ENCODE measurements around the gene GLRX3.

Gene GLRX3

GRCh38 chr10:130137659-130138478 is 1.7 kb downstream of the GLRX3 start:
- in situ Hi-C loops (cut with HindIII; ENCODE audit: low sequenced_read_pairs) = no loop called here

DNA sequence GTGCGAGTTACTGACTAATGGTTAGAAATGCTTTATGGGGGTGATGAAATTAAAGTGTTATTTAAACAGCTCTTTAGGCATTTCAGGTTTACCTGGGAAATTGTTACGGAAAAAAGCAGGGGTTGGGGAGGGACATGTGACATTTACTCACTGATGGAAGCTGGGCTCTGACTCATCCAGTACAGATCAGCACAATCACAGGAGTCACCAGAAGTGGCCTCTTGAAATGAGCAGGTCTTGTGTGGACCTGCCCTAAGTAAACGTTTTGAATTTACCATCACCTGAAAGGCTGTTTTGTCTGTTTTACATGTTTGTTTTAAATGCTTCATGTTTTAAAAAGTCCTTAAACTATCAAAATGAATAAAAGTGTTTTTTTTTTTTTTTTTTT is 2.3 kb downstream of the GLRX3 start:
- in situ Hi-C loops (cut with HindIII; ENCODE audit: low sequenced_read_pairs) = no loop called here

DNA sequence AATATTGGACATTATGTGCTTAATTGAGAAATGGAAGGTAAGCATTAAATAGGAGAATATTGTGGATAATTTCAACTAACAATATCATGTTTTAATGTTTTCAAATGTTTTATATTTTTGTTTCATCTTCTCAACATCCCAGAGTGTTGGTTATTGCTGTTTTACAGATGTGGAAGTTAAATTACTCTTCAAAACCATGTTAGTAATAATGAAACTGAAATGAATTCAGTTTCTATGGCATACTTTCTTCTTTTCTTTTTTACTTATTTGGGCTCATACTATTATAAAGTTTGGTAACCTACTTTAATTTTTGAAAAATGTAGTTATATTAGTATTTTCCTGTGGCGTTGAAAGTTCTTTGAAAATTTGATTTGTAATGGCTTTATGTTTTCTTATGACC is 4.2 kb downstream of the GLRX3 start:
- in situ Hi-C loops (cut with HindIII; ENCODE audit: low sequenced_read_pairs) = no loop called here

DNA sequence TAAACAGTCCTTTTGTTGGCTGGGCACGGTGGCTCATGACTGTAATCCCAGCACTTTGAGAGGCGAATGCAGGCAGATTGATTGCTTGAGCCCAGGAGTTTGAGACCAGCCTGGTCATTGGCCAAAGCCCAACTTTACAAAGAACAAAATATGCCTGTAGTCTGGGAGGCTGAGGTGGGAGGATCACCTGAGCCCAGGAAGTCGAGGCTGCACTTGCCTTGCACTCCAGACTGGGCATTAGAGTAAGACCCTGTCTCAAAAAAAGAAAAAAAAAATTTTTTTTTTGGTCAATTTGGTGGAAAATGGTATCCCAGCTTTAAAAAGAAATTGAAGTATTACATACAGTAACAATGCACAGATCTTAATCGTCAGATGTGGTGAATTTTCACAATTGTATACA is 4.8 kb downstream of the GLRX3 start:
- in situ Hi-C loops (cut with HindIII; ENCODE audit: low sequenced_read_pairs) = no loop called here

DNA sequence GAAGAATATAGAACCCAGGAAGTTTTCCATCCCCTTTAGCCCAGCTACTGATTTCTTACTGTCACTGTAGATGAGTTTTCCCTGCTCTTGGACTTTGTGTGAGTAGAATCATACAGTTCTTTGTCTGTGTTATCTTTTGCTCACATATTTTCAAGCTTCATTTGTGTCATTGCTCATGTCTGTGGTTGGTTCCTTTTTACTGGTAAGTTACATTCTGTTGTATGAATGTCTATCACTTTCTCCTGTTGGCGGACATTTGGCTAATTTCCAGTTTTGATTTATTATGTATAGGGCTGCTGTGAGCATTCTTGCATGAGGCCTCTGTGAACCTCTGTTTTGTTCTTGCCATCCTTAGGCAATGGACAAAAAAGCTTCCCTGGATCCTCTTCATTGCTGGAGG is 5.3 kb downstream of the GLRX3 start:
- in situ Hi-C loops (cut with HindIII; ENCODE audit: low sequenced_read_pairs) = no loop called here

DNA sequence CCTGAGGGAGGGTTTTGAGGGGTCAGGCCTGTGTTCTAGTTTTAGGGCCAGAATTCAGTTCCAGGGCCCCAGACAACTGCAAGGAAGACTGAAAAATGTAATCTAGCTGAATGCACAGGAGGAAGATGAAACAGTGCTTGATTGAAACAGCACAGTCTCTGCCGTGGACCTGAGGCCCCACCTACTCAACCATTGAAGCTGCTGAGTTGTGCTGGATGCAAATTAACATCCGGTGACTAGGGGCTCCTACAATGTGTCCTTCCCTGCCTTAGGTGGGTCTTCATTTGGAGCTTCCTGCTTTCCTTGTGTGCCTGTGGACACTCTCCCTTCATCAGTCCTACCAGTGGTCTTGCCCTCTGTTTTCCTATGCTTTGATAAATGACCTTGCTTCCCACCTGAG is 5.7 kb downstream of the GLRX3 start:
- in situ Hi-C loops (cut with HindIII; ENCODE audit: low sequenced_read_pairs) = no loop called here

GRCh38 chr10:130146042-130146441 is 9.9 kb downstream of the GLRX3 start:
- in situ Hi-C loops (cut with HindIII; ENCODE audit: low sequenced_read_pairs) = no loop called here

- in situ Hi-C loops (cut with HindIII; ENCODE audit: low sequenced_read_pairs) = no loop called here
Measured at GRCh38 chr10:130159192-130159794, 23.1 kb downstream of the GLRX3 start.

DNA sequence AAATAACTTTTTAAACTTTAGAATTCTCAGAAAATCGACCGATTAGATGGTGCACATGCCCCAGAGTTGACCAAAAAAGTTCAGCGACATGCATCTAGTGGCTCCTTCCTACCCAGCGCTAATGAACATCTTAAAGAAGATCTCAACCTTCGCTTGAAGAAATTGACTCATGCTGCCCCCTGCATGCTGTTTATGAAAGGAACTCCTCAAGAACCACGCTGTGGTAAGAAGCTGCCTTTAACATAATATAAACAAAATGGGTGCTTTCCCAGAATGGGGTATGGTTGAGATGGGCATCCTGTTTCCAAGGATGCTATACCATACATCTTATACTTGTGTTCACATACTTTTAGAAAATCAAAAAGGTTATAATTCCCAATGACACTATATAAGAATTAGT is 24.6 kb downstream of the GLRX3 start:
- in situ Hi-C loops (cut with HindIII; ENCODE audit: low sequenced_read_pairs) = no loop called here

DNA sequence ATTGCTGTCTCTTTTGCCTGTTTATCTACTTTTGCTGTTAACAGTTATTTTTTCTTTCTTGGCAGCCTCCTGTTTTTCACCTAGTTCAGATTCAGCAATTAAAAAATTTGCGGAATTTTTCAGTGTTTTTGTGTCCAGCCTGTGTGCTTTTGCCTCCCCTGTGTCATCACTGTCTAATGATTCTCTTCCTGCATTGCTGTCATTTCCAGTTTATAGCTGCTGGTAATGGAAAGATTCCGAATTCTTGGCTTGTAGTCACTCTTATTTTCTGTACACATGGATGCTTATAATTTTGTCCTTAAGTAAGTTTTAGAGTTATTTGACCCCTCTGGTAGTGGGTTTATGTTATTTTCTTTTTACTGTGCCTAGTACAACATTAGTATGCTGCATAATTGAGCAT is 25.1 kb downstream of the GLRX3 start:
- in situ Hi-C loops (cut with HindIII; ENCODE audit: low sequenced_read_pairs) = no loop called here

DNA sequence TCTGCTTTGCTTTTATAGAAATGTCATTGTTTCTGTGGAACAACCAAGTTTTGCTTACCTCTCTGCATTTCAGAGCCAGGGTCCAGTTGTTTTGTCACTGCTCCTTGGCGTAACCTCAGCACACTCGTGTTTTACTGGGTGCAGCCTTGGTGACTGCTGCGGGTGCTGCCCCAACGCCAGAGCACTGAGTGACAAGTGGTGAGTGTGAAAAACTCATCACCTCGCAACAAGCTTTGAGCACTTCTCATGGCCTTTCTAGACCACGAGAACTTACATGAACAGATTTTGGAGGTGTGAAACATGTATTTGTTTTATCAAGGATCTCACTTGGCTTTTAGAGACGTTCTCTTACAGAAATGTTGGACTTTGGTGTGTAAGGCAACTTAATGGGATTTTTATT is 31.0 kb downstream of the GLRX3 start:
- in situ Hi-C loops (cut with HindIII; ENCODE audit: low sequenced_read_pairs) = no loop called here

GRCh38 chr10:130167707-130168106 is 31.5 kb downstream of the GLRX3 start:
- in situ Hi-C loops (cut with HindIII; ENCODE audit: low sequenced_read_pairs) = no loop called here

DNA sequence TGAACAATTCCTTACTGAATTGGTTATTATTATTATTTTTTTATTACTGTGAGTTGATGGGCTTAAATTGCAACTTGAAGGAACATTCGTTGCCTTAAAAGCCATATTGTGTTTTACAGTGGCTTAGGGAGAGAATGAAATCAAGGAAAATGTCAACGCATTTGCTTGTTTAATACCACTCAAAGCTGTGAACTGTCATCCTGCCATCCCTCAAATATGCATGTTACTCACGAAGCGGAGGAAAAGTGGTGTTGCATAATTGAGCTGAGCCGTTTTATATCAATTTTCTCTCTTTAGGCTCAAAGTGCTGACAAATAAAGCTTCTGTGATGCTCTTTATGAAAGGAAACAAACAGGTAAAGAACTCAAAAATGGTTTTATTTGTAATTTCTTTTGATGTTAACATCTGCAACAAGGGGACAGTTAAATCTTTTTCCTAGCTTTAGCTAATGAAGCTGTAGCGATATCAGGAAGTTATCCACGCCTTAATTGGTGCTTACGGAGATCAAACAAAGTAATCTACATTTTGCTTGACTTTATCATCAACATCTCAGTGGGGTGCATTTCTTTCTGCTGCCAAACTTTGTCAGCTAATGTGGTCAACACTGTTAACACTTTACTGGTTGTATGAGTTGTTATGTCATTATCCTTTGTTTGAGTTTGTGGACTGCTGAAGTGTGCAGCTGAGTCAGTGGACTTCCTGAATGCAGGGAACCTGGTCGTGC is 33.1 kb downstream of the GLRX3 start:
- in situ Hi-C loops (cut with HindIII; ENCODE audit: low sequenced_read_pairs) = no loop called here

GRCh38 chr10:130171196-130171595 is 35.0 kb downstream of the GLRX3 start:
- in situ Hi-C loops (cut with HindIII; ENCODE audit: low sequenced_read_pairs) = no loop called here

GRCh38 chr10:130174328-130174727 is 38.1 kb downstream of the GLRX3 start:
- in situ Hi-C loops (cut with HindIII; ENCODE audit: low sequenced_read_pairs) = no loop called here

DNA sequence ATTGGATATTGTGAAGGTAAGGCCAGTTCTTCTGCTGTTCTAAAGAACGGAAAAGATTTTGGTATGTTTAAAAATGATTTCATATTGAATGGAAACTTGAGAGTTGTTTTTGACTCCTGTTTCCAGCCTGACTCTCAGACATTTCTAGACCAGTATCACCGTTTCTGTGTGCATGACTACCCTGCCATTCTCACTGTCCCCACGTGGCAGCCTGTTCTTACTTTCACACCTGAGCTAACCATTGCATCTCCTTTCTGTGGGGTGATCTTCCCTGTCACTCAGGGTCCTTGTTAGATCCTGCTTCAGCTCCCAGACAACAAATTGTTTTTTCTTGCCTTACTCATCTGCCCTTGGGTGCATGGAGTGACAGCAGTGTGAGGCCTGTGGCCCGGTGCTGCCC is 38.9 kb downstream of the GLRX3 start:
- in situ Hi-C loops (cut with HindIII; ENCODE audit: low sequenced_read_pairs) = no loop called here

GRCh38 chr10:130177250-130177649 is 41.1 kb downstream of the GLRX3 start:
- in situ Hi-C loops (cut with HindIII; ENCODE audit: low sequenced_read_pairs) = no loop called here

DNA sequence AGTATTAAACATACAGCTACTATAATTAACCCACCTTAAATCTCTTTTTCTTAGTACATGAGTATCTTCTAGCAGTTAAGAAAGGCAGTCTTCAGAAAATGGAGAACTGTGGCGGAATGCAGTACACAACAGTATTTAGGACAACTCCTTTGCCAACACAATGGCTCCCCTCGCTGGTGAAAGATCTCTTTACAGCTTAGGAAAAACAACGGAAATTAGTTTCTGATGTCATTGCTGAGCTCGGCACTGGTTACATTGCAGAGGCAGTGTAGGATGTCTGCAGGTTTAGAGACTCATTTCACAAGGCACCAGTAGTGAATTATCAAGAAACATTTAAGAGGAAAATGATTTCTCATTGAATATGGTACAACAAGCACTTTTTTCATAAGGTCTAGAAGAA is 43.4 kb downstream of the GLRX3 start:
- in situ Hi-C loops (cut with HindIII; ENCODE audit: low sequenced_read_pairs) = no loop called here

DNA sequence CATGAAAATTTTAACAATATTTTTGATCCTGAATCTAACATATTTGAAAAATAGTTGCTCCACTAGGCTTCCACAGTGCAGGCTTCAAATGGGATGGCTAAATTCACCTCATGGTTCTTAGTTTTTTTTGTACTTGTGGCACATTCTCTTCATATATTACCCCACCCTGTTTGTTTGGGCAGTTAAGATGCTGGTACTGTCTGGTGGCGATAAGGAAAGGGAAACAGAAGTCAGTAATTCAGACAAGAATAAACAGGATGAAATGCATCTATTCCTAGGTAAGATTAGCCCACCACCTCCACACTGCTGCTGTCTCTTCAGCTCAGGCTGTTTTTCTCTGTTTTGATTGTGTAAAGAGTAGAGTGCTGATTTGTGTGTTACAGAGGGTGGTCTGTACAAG is 44.2 kb downstream of the GLRX3 start:
- in situ Hi-C loops (cut with HindIII; ENCODE audit: low sequenced_read_pairs) = no loop called here

- in situ Hi-C loops (cut with HindIII; ENCODE audit: low sequenced_read_pairs) = no loop called here
Measured at GRCh38 chr10:130181858-130182257, 45.7 kb downstream of the GLRX3 start.

GRCh38 chr10:130185591-130185990 is 49.4 kb downstream of the GLRX3 start:
- in situ Hi-C loops (cut with HindIII; ENCODE audit: low sequenced_read_pairs) = no loop called here

All from endothelial cell of hepatic sinusoid (primary cell).